AG10803 (cell line): Measurements from ENCODE around the gene RASGRP2.

Experiments used
- DNase-seq: peaks from one replicate; pipeline ENCODE4 v3.0.0; 2010; ENCODE audit warnings: low read depth
- H3K4me3 ChIP-seq: 2 replicates; pipeline ENCODE4 v1.5.1; 2011; ENCODE audit warnings: mild to moderate bottlenecking, low read length, control low read depth
- CTCF ChIP-seq: conservative IDR thresholded peaks from 2 replicates; pipeline ENCODE4 v1.5.1; 2011; ENCODE audit warnings: mild to moderate bottlenecking, low read length, control low read depth, inconsistent platforms

Gene RASGRP2

GRCh38 chr11:64686466-64687170 is 57.3 kb downstream of the RASGRP2 start:
- H3K4me3 ChIP-seq = no peak overlapping the region
- DNase-seq = no peak
- no peak for TF ChIP-seq CTCF

GRCh38 chr11:64685536-64685935 is 58.4 kb downstream of the RASGRP2 start:
- H3K4me3 ChIP-seq = no peak overlapping the region
- TF ChIP-seq CTCF = no peak

GRCh38 chr11:64684357-64684756 is 59.6 kb downstream of the RASGRP2 start:
- TF ChIP-seq CTCF = no peak
- H3K4me3 ChIP-seq = no peak overlapping the region
- no peak for DNase-seq

More at GRCh38 chr11:64685536-64685935, 58.4 kb downstream of the RASGRP2 start:
- DNase-seq = no peak

GRCh38 chr11:64681171-64681570 is 62.8 kb downstream of the RASGRP2 start:
- no peak for DNase-seq
- no peak for TF ChIP-seq CTCF
- H3K4me3 ChIP-seq = no peak overlapping the region

GRCh38 chr11:64679846-64680245 is 64.1 kb downstream of the RASGRP2 start:
- no peak for DNase-seq
- TF ChIP-seq CTCF = no peak
- no peak overlapping the region for H3K4me3 ChIP-seq

GRCh38 chr11:64677441-64678023 is 66.4 kb downstream of the RASGRP2 start:
- TF ChIP-seq CTCF = no peak
- no peak overlapping the region for H3K4me3 ChIP-seq
- DNase-seq = no peak
